Measurements from ENCODE around the gene RGS3.
"Not testable (repeated sequence)": the region's sequence is repeated elsewhere in the genome, so short reads cannot be mapped to it uniquely, and the experiment has no call there.

The RGS3 gene

DNA sequence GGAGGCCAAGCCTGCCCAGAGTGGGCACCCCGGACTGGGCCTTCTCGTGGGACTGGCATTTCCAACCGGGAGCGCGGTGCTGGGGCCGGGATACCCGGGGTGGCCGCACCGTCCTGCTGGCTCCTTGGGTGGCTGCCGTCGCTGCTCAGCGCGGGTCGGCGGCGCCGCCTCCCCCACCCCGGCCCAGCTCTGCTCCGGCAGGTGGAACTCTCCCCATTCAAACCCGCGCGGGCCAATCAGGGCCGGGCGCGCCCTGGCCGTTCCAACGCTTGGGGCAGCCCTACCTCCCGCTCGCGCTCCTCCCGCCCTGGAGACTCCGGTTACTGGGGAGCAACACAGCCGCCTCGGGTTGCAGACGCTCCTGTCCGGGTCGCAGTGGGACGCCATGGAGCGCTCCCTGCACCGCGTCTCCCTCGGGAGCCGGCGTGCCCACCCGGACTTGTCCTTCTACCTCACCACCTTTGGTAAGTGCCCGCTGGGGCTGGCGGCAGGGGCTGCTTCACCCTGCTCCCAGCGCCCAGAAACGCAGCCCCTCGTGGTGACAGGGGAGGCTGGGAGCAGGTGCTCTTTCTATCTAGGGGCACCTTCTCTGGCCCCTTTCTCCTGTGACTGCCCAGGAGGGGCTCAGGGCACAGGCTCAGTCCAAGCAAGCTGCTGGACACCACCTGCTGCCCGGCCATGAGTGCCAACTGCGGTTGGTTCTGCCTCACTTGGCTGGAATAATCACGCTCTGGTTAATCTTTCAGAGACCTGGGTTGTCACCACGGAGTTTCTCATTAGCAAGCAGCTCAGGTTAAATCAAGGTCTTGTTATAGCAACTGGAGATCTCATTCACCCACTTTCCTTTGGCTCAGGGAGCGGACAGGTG, at the start of gene RGS3:
Gene RGS3, plus strand, starts transcription at position 310 of the 868 bp plus-strand sequence. Its CDS starts 76 bp downstream, at position 386.
- DNase-seq, result no peak

- no peak for DNase-seq
Measured at GRCh38 chr9:113416149-113416721, 47.3 kb upstream of the RGS3 start.

DNA sequence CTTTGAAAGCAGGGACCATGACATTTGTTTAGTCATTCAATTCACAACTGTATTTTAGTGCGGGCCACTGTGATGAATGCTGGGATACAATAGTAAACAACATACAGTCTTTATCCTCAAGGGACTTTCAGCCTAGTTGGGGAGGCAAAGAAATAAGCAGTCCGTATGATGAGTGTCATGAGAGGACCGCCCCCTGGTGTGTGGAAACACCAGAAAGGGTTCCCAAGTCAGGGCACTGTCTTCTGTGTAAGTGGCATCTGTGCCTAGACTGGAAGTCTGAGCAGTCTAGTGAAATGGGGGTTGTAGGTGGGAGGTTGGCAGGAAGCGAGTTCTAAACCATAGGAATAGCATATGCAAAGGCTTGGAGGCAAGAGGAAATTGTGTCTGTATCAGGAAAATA, 46.2 kb upstream of the RGS3 start:
- no peak for DNase-seq

DNA sequence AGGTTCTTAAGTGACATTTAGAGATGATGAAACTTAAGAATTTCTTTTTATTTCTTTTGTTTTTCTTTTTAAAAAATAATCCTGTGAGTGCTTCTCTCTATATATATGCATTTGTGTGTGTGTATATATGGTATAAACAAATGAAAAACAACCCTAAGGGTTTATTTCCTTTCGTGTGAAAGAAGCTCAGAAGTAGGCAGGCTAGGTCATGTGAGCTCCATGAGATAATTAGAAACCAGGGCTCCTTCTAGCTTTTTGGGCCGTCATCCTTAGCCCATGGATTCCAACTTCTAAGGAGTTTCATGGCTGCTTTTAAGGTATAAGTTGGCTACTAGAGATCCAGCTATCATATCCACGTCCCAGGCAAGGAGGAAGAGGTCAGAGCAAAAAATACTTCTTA, 41.8 kb upstream of the RGS3 start:
- no peak for DNase-seq

DNA sequence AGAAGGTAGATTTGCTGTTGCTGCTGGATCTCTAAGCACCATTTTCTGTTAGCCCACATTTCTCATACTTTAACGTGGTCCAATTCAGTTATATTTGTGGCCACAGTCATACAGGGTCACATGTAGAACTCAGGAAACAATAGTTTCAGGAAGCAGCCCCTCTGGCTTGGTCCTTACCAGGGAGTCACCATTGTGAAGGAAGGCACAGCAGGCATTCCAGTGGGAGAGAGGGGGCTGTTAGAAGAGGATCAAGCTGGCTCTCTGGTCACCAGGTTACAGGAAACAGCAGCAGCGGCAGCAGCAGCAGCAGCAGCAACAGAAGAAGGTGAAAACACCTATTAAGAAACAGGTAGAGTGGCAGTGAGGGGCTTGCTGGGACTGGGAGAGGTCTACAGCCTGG, 38.5 kb upstream of the RGS3 start:
- DNase-seq, result no peak

- DNase-seq, result no peak
Measured at GRCh38 chr9:113426701-113427100, 36.8 kb upstream of the RGS3 start.

- no peak for DNase-seq
Measured at GRCh38 chr9:113427629-113428028, 35.9 kb upstream of the RGS3 start.

- no peak for DNase-seq
Measured at GRCh38 chr9:113428062-113428615, 35.4 kb upstream of the RGS3 start.

GRCh38 chr9:113431191-113431590, 32.3 kb upstream of the RGS3 start:
- DNase-seq, result no peak

DNA sequence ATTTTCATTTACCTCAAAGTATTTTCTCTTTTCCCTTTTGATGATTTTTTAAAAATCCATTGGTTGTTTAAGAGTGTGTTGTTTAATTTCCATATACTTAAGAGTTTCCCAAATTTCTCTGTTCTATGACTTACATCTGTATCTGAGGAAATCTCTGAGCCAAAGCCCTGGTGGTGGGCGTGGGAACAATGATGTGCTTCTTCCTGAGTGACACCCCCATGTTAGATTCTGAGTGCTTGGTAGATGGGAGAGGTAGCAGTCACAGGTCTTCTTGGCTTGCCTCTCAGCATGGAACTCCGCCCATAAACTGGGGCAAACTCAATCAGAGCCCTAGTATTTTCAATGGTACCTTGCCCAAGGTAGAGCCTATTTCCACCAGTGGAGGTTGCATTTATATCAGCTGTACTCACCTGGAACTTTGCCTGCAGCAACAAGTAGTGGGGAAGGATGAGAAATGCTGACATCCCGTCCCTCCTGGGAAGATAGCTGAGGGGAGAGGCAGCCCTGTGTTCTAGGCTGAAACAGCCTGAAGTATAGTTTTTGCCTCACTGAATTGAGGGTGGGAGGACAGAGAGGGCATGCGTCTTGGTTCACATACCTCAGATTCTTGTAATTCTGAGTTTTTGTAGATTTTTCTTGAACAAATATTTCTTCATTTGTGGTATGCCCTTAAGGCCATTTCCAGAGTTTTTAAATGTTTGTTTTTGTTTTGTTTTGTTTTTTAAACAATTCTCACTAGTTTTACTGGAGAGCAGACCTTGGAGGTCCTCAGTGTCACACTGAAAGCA, 26.6 kb upstream of the RGS3 start:
- DNase-seq, result no peak

- not testable (repeated sequence) for DNase-seq
Measured at GRCh38 chr9:113437716-113438115, 25.8 kb upstream of the RGS3 start.

- no peak for DNase-seq
Measured at GRCh38 chr9:113444736-113445135, 18.8 kb upstream of the RGS3 start.

- no peak for DNase-seq
Measured at GRCh38 chr9:113446323-113446740, 17.2 kb upstream of the RGS3 start.

DNA sequence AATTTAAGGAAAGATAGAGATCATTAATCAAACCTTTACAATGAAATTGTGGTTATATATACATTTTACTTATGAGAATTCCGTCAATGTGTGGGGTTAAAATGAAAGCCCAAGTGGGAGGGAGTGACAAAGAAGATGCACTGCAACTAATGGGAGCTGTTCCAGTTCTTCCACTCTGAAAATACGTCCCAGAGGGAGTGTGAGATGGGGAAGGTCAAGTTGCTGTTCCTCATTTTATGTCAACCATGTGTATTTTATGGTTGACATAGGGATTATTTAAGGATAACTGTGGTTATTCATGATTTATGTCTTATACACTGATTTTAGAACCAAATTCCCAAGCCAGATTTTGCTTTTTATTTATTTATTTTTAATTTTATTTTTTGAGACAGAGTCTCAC, 14.2 kb upstream of the RGS3 start:
- DNase-seq, result no peak

DNA sequence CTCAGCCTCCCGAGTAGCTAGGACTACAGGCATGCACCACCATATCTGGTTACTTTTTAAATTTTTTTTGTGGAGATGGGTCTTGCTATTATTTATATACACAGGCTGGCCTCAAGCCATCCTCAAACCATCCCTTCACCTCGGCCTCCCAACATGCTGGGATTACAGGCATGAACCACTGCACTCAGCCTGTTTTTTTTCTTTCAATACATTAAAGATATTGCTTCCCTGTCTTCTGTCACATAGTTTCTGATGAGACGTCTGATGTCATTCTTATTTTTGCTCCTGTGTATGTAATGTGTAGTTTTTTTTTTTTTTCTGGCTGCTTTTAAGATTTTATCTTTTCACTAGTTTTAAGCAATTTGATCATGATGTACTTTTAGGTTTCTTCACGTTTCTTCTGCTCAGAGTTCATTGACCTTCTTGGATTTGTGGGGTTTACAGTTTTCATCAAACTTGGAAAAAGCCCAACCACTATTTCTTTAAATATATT, 11.4 kb upstream of the RGS3 start:
- DNase-seq, result no peak

GRCh38 chr9:113454914-113455761, 8.4 kb upstream of the RGS3 start:
- DNase-seq, result no peak

- no peak for DNase-seq
Measured at GRCh38 chr9:113456235-113456634, 7.3 kb upstream of the RGS3 start.

GRCh38 chr9:113461285-113461684, 2.2 kb upstream of the RGS3 start:
- DNase-seq, result no peak

GRCh38 chr9:113461943-113462342, 1.6 kb upstream of the RGS3 start:
- DNase-seq, result no peak

DNA sequence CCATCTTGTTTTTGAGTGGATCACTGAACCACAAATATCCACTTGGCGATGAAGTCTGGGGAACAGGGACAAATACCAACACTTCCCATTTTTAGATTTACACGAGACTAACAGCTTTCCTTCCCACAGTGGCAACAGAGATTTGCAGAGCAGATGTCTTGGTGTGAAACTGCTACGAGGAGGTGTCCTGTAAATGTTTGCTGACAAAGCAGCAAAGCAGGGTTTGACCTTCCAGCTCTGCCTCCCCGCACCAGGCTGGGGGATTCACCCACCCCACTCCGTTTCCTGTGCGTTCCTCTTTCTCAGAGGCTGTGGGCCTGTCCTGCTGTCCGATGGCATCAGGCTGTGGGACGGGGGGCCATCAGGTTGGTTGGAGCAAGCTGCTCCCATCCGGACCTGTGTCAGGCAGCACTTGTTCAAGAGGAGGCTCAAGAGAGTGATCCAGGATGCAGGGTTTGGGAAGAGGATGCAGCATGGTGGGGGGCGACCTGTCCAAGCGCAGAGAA, 693 bp upstream of the RGS3 start:
- DNase-seq, result no peak

DNA sequence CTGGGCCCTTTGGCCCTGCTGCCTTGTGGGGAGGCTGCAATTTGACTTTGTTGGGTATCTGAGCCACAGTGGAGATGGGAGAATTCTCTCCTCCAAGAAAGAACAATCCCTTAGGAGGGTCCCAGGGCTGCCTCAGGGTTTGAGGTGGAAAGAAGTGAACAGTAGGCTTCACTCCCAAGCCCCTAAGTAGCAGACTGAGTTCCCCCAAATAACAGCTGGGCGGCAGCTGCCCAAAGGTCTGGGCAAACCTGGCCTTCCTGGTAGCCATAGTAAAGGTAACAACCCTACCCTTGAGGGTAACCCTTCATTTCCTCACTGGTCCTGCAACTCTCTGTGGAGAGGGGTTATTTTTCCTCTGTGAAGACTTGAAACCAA, 746 bp downstream of the RGS3 start:
- no peak for DNase-seq

GRCh38 chr9:113465599-113466140, 2.1 kb downstream of the RGS3 start:
- no peak for DNase-seq
